NCI-H748 (cell line): ENCODE results near the gene CXCR1.
"Not testable (repeated sequence)": the region's sequence is repeated elsewhere in the genome, so short reads cannot be mapped to it uniquely, and the experiment has no call there.

Source experiments
- DNase-seq: peaks from one replicate; lab custom pipeline; 2025; ENCODE audit not compliant: unreplicated experiment; lab: John Stamatoyannopoulos, UW

The CXCR1 gene

DNA sequence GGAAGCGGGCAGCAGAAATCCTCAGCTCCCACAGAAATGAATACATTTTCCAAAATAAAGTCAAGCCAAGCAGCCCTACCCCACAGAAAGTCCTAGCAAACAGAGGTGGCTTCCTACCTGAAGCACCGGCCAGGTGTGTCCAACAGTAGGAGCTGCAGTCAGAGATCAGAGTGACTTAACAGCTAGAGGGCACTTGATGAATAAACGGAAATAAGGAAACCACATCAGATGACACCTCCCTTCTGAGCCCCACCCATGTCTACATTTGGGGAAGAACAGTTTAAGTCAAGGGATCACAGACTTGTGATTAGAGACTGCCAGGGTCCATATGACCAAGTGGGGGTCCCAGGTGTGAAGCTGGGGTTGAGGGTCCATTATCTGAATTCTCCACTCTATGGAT lies at the start of gene CXCR1:
TSS of gene CXCR1 (minus strand) at position 172 of the 400 bp plus-strand sequence. CDS start 1,751 bp downstream, outside the sequence.
- no peak for DNase-seq

GRCh38 chr2:218216336-218216673 lies 49.5 kb upstream of the CXCR1 start:
- no peak for DNase-seq

DNA sequence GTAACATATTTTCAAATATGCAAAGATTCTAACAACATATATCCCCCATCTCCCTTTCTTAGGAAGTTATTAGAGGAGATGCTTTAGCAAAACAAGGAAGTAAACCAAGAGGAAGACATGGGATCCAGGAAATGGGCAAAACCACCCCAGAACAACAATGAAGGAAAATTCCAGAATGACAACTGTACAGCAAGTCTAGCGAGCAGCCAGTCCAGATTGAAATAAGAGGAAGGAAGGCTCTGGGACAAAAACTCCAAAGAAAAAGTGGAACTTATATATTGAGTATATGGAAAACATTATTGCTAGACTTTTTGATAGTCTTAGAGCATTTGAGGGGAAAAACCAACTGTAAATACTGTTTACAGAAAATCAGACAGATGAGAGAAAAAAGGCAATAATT lies 47.4 kb upstream of the CXCR1 start:
- DNase-seq, result no peak

GRCh38 chr2:218209078-218209477 lies 42.3 kb upstream of the CXCR1 start:
- DNase-seq, result no peak

DNA sequence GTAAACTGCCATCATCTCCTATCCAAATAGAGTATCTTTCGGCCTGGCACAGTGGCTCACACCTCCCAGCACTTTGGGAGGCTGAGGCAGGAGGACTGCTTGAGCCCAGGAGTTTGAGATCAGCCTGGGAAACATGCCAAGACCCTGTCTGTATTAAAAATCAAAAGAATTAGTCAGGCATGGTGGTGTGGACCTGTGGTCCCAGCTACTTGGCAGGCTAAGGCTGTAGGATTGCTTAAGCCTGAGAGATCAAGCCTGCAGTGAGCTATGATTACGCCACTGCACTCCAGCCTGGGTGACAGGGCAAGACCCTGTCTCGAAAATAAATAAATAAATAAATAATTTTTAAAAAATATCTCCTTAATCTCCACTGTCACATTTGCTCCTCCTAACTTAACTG lies 35.5 kb upstream of the CXCR1 start:
- DNase-seq, result no peak

GRCh38 chr2:218196974-218197373 lies 30.2 kb upstream of the CXCR1 start:
- no peak for DNase-seq

DNA sequence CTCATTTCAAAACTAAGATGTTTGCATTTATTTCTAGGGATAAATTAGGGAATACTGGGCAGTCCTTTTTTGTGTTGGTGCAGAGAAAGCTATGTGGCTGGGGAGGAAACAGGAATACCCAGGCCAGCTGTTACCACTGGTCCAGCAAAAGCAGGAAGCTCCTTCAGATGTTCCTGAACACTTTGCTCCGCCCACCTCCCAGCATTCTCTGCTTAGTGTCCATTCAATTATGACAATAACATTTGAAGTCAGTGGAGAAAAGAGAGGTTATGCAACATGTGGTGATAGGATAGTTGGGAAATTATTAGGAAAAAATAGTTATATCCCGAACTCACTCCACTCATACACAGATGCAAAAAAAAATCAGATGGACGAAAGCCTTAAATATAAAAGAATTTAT lies 28.1 kb upstream of the CXCR1 start:
- no peak for DNase-seq

DNA sequence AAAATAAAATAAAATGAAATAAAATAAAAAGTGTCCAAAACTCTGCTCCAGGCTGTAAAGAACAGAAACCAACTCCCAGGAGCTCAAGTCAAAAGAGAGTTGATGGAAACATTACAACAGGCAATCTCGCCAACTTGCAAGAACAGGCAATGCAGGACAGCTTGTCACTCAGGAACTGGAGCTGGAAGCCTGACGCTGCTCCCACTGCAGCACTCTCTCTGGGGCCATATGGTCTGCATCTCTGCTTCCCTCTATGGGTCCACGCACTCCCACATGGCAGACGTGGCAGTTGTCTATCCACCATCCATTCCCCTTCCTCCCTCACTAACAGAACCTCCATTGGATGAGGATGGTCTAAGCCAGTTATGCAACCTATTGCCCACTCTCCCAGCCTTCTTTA lies 26.9 kb upstream of the CXCR1 start:
- no peak for DNase-seq

- no peak for DNase-seq
These were observed 26.2 kb upstream of the CXCR1 start for GRCh38 chr2:218192902-218193430.

DNA sequence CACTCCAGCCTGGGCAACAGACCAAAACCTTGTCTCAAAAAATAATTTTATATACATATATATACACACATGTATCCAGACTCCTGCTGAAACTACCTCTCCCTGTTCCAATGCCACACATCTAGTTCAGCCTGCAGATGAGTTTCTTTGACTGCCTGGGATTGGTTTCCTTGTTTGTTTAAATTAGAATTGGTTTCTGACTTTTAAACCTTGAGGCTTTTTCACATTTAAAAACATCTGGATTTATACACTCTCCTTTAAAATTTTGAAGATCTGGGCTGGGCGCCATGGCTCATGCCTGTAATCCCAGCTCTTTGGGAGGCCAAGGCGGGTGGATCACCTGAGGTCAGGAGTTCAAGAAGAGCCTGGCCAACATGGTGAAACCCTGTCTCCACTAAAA lies 21.8 kb upstream of the CXCR1 start:
- no peak for DNase-seq

DNA sequence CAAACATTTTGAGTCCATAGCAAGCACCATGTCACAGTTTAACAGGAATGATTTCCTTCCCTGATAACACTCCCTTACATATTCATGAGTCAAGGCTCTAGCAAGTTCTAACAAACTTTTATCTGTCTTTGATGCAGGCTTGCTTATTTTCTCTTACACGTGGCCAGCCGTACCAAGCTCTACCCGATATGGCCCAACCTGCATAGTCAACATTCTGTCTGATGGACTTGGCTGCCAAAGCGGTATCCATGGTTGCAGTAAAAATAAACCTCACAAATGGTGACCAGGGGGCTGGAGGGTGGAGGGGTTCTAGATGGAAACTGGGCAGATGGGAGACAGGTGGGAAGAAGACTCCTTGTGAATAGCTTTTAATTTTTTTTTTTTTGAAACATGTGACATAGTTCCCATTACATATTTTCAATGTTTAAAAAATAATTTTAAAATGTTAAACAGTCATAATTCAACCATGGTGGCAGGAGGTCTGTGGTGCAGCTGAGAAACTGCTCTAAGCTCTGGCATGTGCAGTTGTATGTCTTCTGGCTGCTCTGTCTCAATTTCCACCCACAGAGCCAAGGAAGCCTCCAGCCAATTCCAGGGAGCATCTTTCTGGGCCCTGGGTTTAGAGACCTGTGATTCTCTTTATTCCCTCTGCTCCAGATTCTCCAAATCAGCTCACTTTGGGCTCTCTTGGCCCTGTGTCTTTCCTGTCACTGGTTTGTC lies 20.7 kb upstream of the CXCR1 start:
- no peak for DNase-seq

DNA sequence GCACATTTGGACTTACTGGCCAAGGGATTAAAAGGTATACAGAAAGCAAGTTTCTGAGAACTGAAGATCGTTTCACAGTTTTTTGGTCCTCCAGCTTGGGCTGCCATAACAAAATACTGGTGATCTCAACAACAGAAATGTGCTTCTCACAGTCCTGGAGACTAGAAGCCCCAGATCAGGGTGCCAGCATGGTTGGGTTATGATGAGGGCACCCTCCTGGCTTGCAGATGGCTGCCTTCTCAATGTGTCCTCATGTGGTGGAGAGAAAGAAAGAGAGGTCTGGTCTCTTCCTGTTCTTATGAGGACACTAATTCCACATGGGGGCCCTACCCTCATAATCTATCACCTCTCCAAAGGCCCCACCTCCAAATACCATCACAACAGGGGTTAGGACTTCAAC lies 20.1 kb upstream of the CXCR1 start:
- DNase-seq, result no peak

- peak; percentile 58 for DNase-seq
These were observed 19.6 kb upstream of the CXCR1 start for GRCh38 chr2:218186355-218186766.

- DNase-seq, result no peak
These were observed 17.6 kb upstream of the CXCR1 start for GRCh38 chr2:218184331-218184730.

GRCh38 chr2:218180467-218181114 lies 13.8 kb upstream of the CXCR1 start:
- no peak for DNase-seq

- DNase-seq, result no peak
These were observed 13.0 kb upstream of the CXCR1 start for GRCh38 chr2:218179782-218180181.

DNA sequence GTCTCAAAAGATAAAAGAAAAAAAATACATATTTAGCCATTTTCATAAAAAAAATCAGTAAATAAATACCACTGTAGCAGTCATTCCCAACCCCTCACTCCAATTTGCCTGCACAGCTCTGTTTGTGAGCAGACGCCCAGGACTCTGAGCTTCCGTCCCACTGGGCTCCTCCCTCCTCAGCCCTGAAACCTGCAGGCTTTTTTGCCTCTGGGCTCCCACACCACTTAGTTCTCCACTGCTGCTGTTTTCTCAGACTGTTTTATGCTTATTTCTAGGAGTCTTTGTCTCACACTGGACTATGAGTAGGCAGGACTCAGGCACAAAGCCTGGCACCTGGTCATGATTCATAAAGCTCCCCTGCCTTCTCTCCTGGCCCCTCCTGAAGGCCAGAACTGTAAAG lies 6.1 kb upstream of the CXCR1 start:
- DNase-seq, result no peak

DNA sequence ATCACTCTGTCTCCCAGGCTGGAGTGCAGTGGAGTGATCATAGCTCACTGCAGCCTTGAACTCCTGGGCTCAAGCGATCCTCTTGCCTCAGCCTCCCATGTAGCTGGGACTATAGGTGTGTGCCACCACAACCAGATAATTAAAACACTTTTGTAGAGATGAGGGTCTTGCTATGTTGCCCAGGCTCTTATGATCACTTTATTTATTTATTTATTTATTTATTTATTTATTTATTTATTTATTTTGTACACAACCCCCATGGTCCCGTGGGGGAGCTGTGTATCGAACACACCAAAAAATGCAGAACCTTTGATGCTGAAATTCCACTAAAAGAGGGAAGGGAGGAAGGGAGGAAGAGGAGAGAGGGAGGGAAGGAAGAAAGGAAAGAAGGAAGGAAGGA lies 5.0 kb upstream of the CXCR1 start:
- DNase-seq, result not testable (repeated sequence)

DNA sequence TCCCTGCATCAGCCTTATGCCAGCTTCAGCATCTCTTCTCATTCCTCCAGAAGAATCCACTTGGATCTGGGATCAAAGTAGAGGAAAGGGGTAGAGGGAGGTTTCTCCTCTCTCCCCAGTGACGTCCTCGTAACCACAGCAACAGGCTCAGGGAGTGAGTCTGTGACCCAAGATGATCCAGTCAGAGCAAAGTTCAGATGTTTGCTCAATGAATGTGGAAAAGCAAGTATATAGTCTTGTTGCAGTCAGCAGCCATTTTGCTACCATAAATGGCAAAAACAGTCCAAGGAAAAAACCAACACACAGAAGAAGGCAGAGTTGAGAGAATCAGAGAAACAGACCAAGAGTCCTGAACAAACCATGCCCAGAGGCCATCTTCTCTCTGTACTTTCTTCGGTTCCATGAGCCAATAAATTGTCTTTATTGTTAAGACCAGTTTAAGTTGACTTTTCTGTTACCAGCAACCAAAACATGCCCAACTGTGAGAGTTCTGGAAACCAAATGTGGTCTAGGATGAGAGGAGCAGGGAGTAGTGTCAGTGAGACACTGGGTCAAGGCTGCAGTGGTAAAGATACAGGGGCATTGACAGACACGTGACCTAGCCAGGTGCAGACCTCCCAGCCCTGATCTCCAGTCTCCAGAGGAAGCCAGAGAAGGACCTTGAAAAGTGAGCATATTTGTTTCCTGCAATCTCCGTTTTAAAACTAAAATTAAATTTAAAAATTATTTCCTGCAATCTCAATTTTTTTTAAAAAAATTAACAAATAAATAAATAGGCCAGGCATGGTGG lies 3.2 kb upstream of the CXCR1 start:
- no peak for DNase-seq

GRCh38 chr2:218168635-218169462 lies 2.1 kb upstream of the CXCR1 start:
- peak; percentile 55 for DNase-seq

GRCh38 chr2:218168016-218168415 lies 1.3 kb upstream of the CXCR1 start:
- no peak for DNase-seq
